GM23338 (cell line): ENCODE results near the gene PAIP2. TPM values are rescaled to one million over a fixed set of nuclear protein-coding genes. Genes with fewer than 3 reads are reported as not detected.
A peak's percentile ranks its signal among the peaks of the same experiment; 100 is the strongest.
"Not testable (repeated sequence)": the region's sequence is repeated elsewhere in the genome, so short reads cannot be mapped to it uniquely, and the experiment has no call there.

Source experiments
- ATAC-seq: fragments of 200-7000 bp; cut with Tn5 transposase; 3 replicates; pipeline ENCODE4 v1.9.1; 2020
- DNase-seq: peaks from one replicate; pipeline ENCODE4 v3.0.0-alpha.2; 2015; ENCODE audit warnings: low spot score
- H2AFZ ChIP-seq: fragments of 200-600 bp; sonication (generic); 2 replicates; pipeline ENCODE4 v1.8.0; 2016; ENCODE audit warnings: antibody characterized with exemption, mild to moderate bottlenecking, moderate library complexity
- H3F3A ChIP-seq: fragments of 200-600 bp; sonication (generic); replicated peaks from 2 replicates; pipeline ENCODE4 v1.8.0; 2017; ENCODE audit warnings: antibody characterized with exemption, mixed run types, low read depth
- H3K27ac ChIP-seq: fragments of 200-600 bp; sonication (generic); 2 replicates; pipeline ENCODE4 v1.6.1; 2016; ENCODE audit warnings: low read depth
- H3K27me3 ChIP-seq: fragments of 200-600 bp; sonication (generic); 2 replicates; pipeline ENCODE4 v1.8.0; 2016; ENCODE audit warnings: mild to moderate bottlenecking, mixed run types, moderate library complexity; ENCODE audit not compliant: insufficient read depth
- H3K36me3 ChIP-seq: fragments of 200-600 bp; sonication (generic); 2 replicates; pipeline ENCODE4 v1.8.0; 2016; ENCODE audit warnings: mild to moderate bottlenecking; ENCODE audit not compliant: insufficient read depth
- H3K4me1 ChIP-seq: fragments of 200-600 bp; sonication (generic); 2 replicates; pipeline ENCODE4 v1.8.0; 2016; ENCODE audit warnings: mild to moderate bottlenecking, moderate library complexity; ENCODE audit not compliant: insufficient read depth
- H3K4me2 ChIP-seq: fragments of 200-600 bp; sonication (generic); 2 replicates; pipeline ENCODE4 v1.7.1; 2017; ENCODE audit warnings: mixed run types
- H3K4me3 ChIP-seq: fragments of 200-600 bp; sonication (generic); 2 replicates; pipeline ENCODE4 v1.6.1; 2016; ENCODE audit warnings: mixed run types
- H3K79me2 ChIP-seq: fragments of 200-600 bp; sonication (generic); replicated peaks from 2 replicates; pipeline ENCODE4 v1.8.0; 2017; ENCODE audit warnings: mild to moderate bottlenecking; ENCODE audit not compliant: insufficient read depth
- H3K9me2 ChIP-seq: fragments of 200-600 bp; sonication (generic); 2 replicates; pipeline ENCODE4 v1.8.0; 2017; ENCODE audit not compliant: insufficient read depth
- H4K20me1 ChIP-seq: fragments of 200-600 bp; sonication (generic); replicated peaks from 2 replicates; pipeline ENCODE4 v1.8.0; 2017; ENCODE audit warnings: mild to moderate bottlenecking; ENCODE audit not compliant: insufficient read depth
- H3K27ac Mint-ChIP-seq: 2 replicates; pipeline ENCODE4 v1.8.0; 2020; ENCODE audit warnings: inconsistent platforms, mild to moderate bottlenecking, moderate library complexity, mixed read lengths
- H3K27me3 Mint-ChIP-seq: 3 replicates; pipeline ENCODE4 v1.8.0; 2022; ENCODE audit warnings: low read depth, mild to moderate bottlenecking, moderate library complexity, mixed read lengths, inconsistent platforms; ENCODE audit not compliant: insufficient read depth, poor library complexity
- H3K36me3 Mint-ChIP-seq: 3 replicates; pipeline ENCODE4 v1.8.0; 2021; ENCODE audit warnings: low read depth, mild to moderate bottlenecking, inconsistent platforms, moderate library complexity, mixed read lengths
- H3K4me1 Mint-ChIP-seq: 3 replicates; pipeline ENCODE4 v1.8.0; 2020; ENCODE audit warnings: mild to moderate bottlenecking, inconsistent platforms, mixed read lengths
- H3K4me3 Mint-ChIP-seq: 3 replicates; pipeline ENCODE4 v1.8.0; 2021; ENCODE audit warnings: moderate library complexity, mild to moderate bottlenecking, inconsistent platforms, mixed read lengths
- H3K9me3 Mint-ChIP-seq: 3 replicates; pipeline ENCODE4 v1.8.0; 2020; ENCODE audit warnings: moderate library complexity, mild to moderate bottlenecking, inconsistent platforms, mixed read lengths
- CTCF ChIP-seq, 2 experiments: fragments of 200-600 bp in 1 of 2; sonication (generic) in 1 of 2; conservative IDR thresholded peaks; 2 replicates each; pipeline versions ENCODE4 v1.5.1 to v1.6.1; 2016 to 2017; ENCODE audit warnings: antibody characterized with exemption in 2 of 2, low read depth in 2 of 2, mild to moderate bottlenecking in 2 of 2, moderate library complexity in 1 of 2
- EZH2 ChIP-seq: fragments of 200-600 bp; sonication (generic); IDR thresholded peaks from one replicate; pipeline ENCODE4 v1.8.0; 2017; ENCODE audit warnings: antibody characterized with exemption, mild to moderate bottlenecking, low read depth; ENCODE audit not compliant: unreplicated experiment
- NANOG ChIP-seq: IDR thresholded peaks from 2 replicates; pipeline ENCODE4 v1.6.1; 2016; ENCODE audit warnings: antibody characterized with exemption, borderline replicate concordance
- STAT1 ChIP-seq: IDR thresholded peaks from one replicate; pipeline ENCODE4 v1.6.1; 2016; ENCODE audit warnings: antibody characterized with exemption; ENCODE audit not compliant: unreplicated experiment
- ZNF114 ChIP-seq: fragments of 250-450 bp; sonication (Bioruptor Pico); IDR thresholded peaks from 2 replicates; pipeline ENCODE4 v1.5.0; 2020; ENCODE audit warnings: mild to moderate bottlenecking, moderate library complexity
- ZNF462 ChIP-seq: fragments of 250-450 bp; sonication (Bioruptor Pico); IDR thresholded peaks from 2 replicates; pipeline ENCODE4 v1.5.0; 2020; ENCODE audit warnings: mild to moderate bottlenecking, moderate library complexity
- polyA plus RNA-seq: library from polyadenylated mRNA; unstranded; fragments of >200 nt; fragmentation: Nextera tagmentation; extraction: Ambion mirVana; gene quantifications from 2 replicates; pipeline ENCODE4 v1.2.1, GENCODE V29; 2016
- total RNA-seq: library from RNA; depleted of rRNA; stranded (reverse); fragments of >200 nt; shearing (Covaris generic); gene quantifications from 2 replicates; pipeline ENCODE4 v1.2.3, GENCODE V29; 2014
- TF ChIP-seq, protein P1 (sequence below): IDR thresholded peaks from one replicate; pipeline ENCODE4 v1.6.1; 2018; ENCODE audit warnings: antibody characterized with exemption; ENCODE audit not compliant: unreplicated experiment

Gene PAIP2
- total and polyA plus RNA-seq, 2 experiments from 2014 or later, result 132 to 277 TPM

DNA sequence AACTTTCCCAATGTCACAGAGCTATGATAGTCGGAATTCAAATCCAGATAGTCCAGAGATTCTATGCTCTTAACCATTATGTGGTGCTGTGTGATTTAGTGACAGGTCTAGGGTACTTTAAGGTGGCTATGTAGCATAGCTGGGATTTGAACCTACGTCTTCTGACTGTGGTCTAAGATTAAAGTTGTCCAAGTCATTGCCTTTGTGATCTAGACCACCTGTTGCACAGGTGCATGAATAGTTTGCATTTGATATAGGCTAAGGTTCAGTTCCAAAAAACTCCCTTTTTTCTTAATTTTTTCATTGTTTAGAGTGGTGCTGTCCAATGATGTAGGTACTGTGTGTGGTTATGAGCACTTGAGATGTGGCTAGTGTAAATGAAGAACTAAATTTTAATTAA is 2.5 kb downstream of the PAIP2 start:
- Mint-ChIP-seq H3K36me3 (peaks cover 42% of the 10 kb centered on the region), H3K27me3 (peaks cover 23% of the 10 kb centered on the region), H3K4me1 (peaks cover 23% of the 10 kb centered on the region), H3K4me3 (peak overlapping the region; percentile 99; the same call in 2 of the 3 replicates), H3K9me3 (no peaks in the 10 kb centered on the region; the same call in 2 of the 3 replicates), H3K27ac (no peak overlapping the region)
- Histone ChIP-seq H3K4me1 (peaks cover 8% of the 10 kb centered on the region), H2AFZ (no peak overlapping the region), H4K20me1 (peaks cover 50% of the 10 kb centered on the region), H3K4me2 (peak overlapping the region; percentile 44), H3K27ac (no peak overlapping the region; the same call in 1 of the 2 replicates), H3K27me3 (no peaks in the 10 kb centered on the region), H3K9me2 (peaks cover 4% of the 10 kb centered on the region; the same call in 1 of the 2 replicates), H3F3A (peaks cover 7% of the 10 kb centered on the region; the same call in 1 of the 2 replicates), H3K36me3 (peaks cover 15% of the 10 kb centered on the region), H3K4me3 (peak overlapping the region; percentile 24; the same call in 1 of the 2 replicates), H3K79me2 (peaks cover 69% of the 10 kb centered on the region)
- TF ChIP-seq CTCF (conservative IDR thresholded peaks at IDR 0.05; ENCODE audit: low read depth in 2 of 2) (no peak), EZH2 (no peak), STAT1 (no peak), ZNF462 (no peak), ZNF114 (CRISPR knock-in tag) (no peak), NANOG (no peak)
- TF ChIP-seq, protein P1, sequence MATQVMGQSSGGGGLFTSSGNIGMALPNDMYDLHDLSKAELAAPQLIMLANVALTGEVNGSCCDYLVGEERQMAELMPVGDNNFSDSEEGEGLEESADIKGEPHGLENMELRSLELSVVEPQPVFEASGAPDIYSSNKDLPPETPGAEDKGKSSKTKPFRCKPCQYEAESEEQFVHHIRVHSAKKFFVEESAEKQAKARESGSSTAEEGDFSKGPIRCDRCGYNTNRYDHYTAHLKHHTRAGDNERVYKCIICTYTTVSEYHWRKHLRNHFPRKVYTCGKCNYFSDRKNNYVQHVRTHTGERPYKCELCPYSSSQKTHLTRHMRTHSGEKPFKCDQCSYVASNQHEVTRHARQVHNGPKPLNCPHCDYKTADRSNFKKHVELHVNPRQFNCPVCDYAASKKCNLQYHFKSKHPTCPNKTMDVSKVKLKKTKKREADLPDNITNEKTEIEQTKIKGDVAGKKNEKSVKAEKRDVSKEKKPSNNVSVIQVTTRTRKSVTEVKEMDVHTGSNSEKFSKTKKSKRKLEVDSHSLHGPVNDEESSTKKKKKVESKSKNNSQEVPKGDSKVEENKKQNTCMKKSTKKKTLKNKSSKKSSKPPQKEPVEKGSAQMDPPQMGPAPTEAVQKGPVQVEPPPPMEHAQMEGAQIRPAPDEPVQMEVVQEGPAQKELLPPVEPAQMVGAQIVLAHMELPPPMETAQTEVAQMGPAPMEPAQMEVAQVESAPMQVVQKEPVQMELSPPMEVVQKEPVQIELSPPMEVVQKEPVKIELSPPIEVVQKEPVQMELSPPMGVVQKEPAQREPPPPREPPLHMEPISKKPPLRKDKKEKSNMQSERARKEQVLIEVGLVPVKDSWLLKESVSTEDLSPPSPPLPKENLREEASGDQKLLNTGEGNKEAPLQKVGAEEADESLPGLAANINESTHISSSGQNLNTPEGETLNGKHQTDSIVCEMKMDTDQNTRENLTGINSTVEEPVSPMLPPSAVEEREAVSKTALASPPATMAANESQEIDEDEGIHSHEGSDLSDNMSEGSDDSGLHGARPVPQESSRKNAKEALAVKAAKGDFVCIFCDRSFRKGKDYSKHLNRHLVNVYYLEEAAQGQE, result no peak
- ATAC-seq (no peak), DNase-seq (no peak)

DNA sequence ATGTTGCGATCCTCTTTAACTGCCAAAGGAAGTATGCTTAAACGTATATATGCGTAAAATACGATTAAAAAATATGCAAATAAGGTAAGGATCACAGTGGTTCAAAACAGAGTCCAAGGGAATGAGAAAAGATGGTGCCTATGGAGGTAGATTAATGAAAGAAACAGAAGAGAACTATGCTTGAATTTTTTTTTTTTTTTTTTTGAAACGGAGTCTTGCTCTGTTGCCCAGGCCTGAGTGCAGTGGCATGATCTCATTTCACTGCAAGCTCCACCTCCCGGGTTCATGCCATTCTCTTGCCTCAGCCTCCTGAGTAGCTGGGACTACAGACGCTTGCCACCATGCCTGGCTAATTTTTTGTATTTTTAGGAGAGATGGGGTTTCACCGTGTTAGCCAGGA is 3.8 kb downstream of the PAIP2 start:
- not testable (repeated sequence) for H2AFZ ChIP-seq, ATAC-seq

More for the DNA sequence above, 3.8 kb downstream of the PAIP2 start:
- H3K27me3 Mint-ChIP-seq, result peaks cover 24% of the 10 kb centered on the region
- DNase-seq, H3K9me3 Mint-ChIP-seq, H3K4me3 ChIP-seq, H3K4me2 ChIP-seq, H3F3A ChIP-seq, H3K9me2 ChIP-seq, H3K4me3 Mint-ChIP-seq, H3K27me3 ChIP-seq, H3K27ac ChIP-seq, H3K27ac Mint-ChIP-seq, H3K4me1 ChIP-seq: not testable (repeated sequence)
- Histone ChIP-seq H3K36me3 (peaks cover 15% of the 10 kb centered on the region), H4K20me1 (peaks cover 61% of the 10 kb centered on the region), H3K79me2 (peaks cover 82% of the 10 kb centered on the region)
- H3K4me1 Mint-ChIP-seq, result peaks cover 23% of the 10 kb centered on the region
- H3K36me3 Mint-ChIP-seq, result peaks cover 42% of the 10 kb centered on the region
